HG02840 (cell line): ENCODE measurements around the gene FAM181A.

ENCODE experiments used
- ATAC-seq: cut with Tn5 transposase; IDR thresholded peaks from one replicate; pipeline ENCODE4 v1.9.1; 2021; ENCODE audit warnings: mild to moderate bottlenecking, moderate library complexity, moderate number of reproducible peaks; ENCODE audit not compliant: unreplicated experiment, low FRiP score

Gene FAM181A

GRCh38 chr14:93928184-93929047 is 1.3 kb downstream of the FAM181A start:
- no peak for ATAC-seq

GRCh38 chr14:93929048-93929535 is 1.9 kb downstream of the FAM181A start:
- no peak for ATAC-seq

- no peak for ATAC-seq
Measured at GRCh38 chr14:93929657-93930056, 2.5 kb downstream of the FAM181A start.

GRCh38 chr14:93930296-93930988 is 3.3 kb downstream of the FAM181A start:
- ATAC-seq: no peak

GRCh38 chr14:93930989-93931307 is 3.8 kb downstream of the FAM181A start:
- ATAC-seq: no peak

GRCh38 chr14:93932642-93933041 is 5.5 kb downstream of the FAM181A start:
- ATAC-seq: no peak

GRCh38 chr14:93935213-93935612 is 8.1 kb downstream of the FAM181A start:
- no peak for ATAC-seq

GRCh38 chr14:93936245-93936644 is 9.1 kb downstream of the FAM181A start:
- no peak for ATAC-seq

- ATAC-seq: no peak
Measured at GRCh38 chr14:93936926-93937325, 9.8 kb downstream of the FAM181A start.

GRCh38 chr14:93937519-93937918 is 10.4 kb downstream of the FAM181A start:
- no peak for ATAC-seq

GRCh38 chr14:93938751-93939303 is 11.7 kb downstream of the FAM181A start:
- peak; percentile 1 for ATAC-seq

- peak; percentile 84 for ATAC-seq
Measured at GRCh38 chr14:93939304-93940229, 12.4 kb downstream of the FAM181A start.

- ATAC-seq: no peak
Measured at GRCh38 chr14:93940437-93940836, 13.3 kb downstream of the FAM181A start.

- ATAC-seq: no peak
Measured at GRCh38 chr14:93941293-93941910, 14.3 kb downstream of the FAM181A start.

GRCh38 chr14:93943052-93943451 is 15.9 kb downstream of the FAM181A start:
- no peak for ATAC-seq

GRCh38 chr14:93943930-93944329 is 16.8 kb downstream of the FAM181A start:
- ATAC-seq: no peak

GRCh38 chr14:93944348-93945069 is 17.4 kb downstream of the FAM181A start:
- ATAC-seq: no peak

- ATAC-seq: no peak
Measured at GRCh38 chr14:93945070-93945399, 17.9 kb downstream of the FAM181A start.

GRCh38 chr14:93946104-93946503 is 19.0 kb downstream of the FAM181A start:
- no peak for ATAC-seq
